ENCODE results near the gene CDH4. TPM values are rescaled to one million over a fixed set of nuclear protein-coding genes. Genes with fewer than 3 reads are reported as not detected.

CDH4 gene
- total RNA-seq, 2 experiments from 2014 or later = not detected

GRCh38 chr20:61285152-61285645, 33.1 kb downstream of the CDH4 start:
- no peaks in the 10 kb centered on the region for H3K36me3 ChIP-seq (ENCODE audit: insufficient read depth, low read length)
- ChIA-PET POLR2A (no interaction called here), CTCF (ENCODE audit: unreplicated experiment) (no interaction called here)
- intact Hi-C loops (cut with micrococcal nuclease; ENCODE audit: unreplicated experiment) = no loop called here
- no peak overlapping the region for H3K4me2 ChIP-seq (ENCODE audit: low read length)
- H2AFZ ChIP-seq (ENCODE audit: low read length) = no peak overlapping the region
- TF ChIP-seq CTCF (conservative IDR thresholded peaks at IDR 0.05; ENCODE audit: low read length) = no peak
- TF ChIP-seq EZH2phosphoT487 (IDR thresholded peaks at IDR 0.05; ENCODE audit: borderline replicate concordance, low read depth, low read length) = no peak
- no peaks in the 10 kb centered on the region for H3K9me2 ChIP-seq (ENCODE audit: insufficient read depth, low read length)
- no peak overlapping the region for H3K4me3 ChIP-seq (ENCODE audit: low read depth, low read length, poor library complexity, severe bottlenecking)
- DNase-seq (ENCODE audit: low spot score) = no peak
- peaks cover 11% of the 10 kb centered on the region; the same call in 1 of the 2 replicates for H3K9me3 ChIP-seq (ENCODE audit: low read length)
- no peaks in the 10 kb centered on the region for H3K79me2 ChIP-seq (ENCODE audit: insufficient read depth, low read depth, low read length)
- no peaks in the 10 kb centered on the region for H3K4me1 ChIP-seq (ENCODE audit: insufficient read depth, low read length, poor library complexity, severe bottlenecking)
- no TSS peak for BruUV-seq (replicated peaks)
- no peak overlapping the region for H3K27ac ChIP-seq (ENCODE audit: low read depth, low read length, poor library complexity, severe bottlenecking)
- H4K20me1 ChIP-seq (ENCODE audit: insufficient read depth, low read length) = no peaks in the 10 kb centered on the region

GRCh38 chr20:61285691-61286090, 33.6 kb downstream of the CDH4 start:
- H3K36me3 ChIP-seq (ENCODE audit: insufficient read depth, low read length) = no peaks in the 10 kb centered on the region
- no peak overlapping the region for H2AFZ ChIP-seq (ENCODE audit: low read length)
- CTCF ChIA-PET (ENCODE audit: unreplicated experiment) = no interaction called here
- no peak overlapping the region for H3K27ac ChIP-seq (ENCODE audit: low read depth, low read length, poor library complexity, severe bottlenecking)
- no peaks in the 10 kb centered on the region for H3K9me2 ChIP-seq (ENCODE audit: insufficient read depth, low read length)
- no peak for DNase-seq (ENCODE audit: low spot score)
- TF ChIP-seq EZH2phosphoT487 (IDR thresholded peaks at IDR 0.05; ENCODE audit: borderline replicate concordance, low read depth, low read length) (no peak), CTCF (conservative IDR thresholded peaks at IDR 0.05; ENCODE audit: low read length) (no peak)
- intact Hi-C loops (cut with micrococcal nuclease; ENCODE audit: unreplicated experiment) = no loop called here
- H4K20me1 ChIP-seq (ENCODE audit: insufficient read depth, low read length) = no peaks in the 10 kb centered on the region
- H3K4me1 ChIP-seq (ENCODE audit: insufficient read depth, low read length, poor library complexity, severe bottlenecking) = no peaks in the 10 kb centered on the region
- no TSS peak for BruUV-seq (replicated peaks)
- peaks cover 11% of the 10 kb centered on the region; the same call in 1 of the 2 replicates for H3K9me3 ChIP-seq (ENCODE audit: low read length)
- no peak overlapping the region for H3K4me3 ChIP-seq (ENCODE audit: low read depth, low read length, poor library complexity, severe bottlenecking)
- POLR2A ChIA-PET = no interaction called here
- H3K4me2 ChIP-seq (ENCODE audit: low read length) = no peak overlapping the region
- H3K79me2 ChIP-seq (ENCODE audit: insufficient read depth, low read depth, low read length) = no peaks in the 10 kb centered on the region

- Histone ChIP-seq H3K27ac (ENCODE audit: low read depth, low read length, poor library complexity, severe bottlenecking) (no peak overlapping the region), H3K4me2 (ENCODE audit: low read length) (no peak overlapping the region), H3K4me1 (ENCODE audit: insufficient read depth, low read length, poor library complexity, severe bottlenecking) (no peaks in the 10 kb centered on the region), H4K20me1 (ENCODE audit: insufficient read depth, low read length) (no peaks in the 10 kb centered on the region), H3K9me3 (ENCODE audit: low read length) (peaks cover 6% of the 10 kb centered on the region; the same call in 1 of the 2 replicates), H3K36me3 (ENCODE audit: insufficient read depth, low read length) (no peaks in the 10 kb centered on the region), H3K79me2 (ENCODE audit: insufficient read depth, low read depth, low read length) (no peaks in the 10 kb centered on the region), H2AFZ (ENCODE audit: low read length) (no peak overlapping the region), H3K9me2 (ENCODE audit: insufficient read depth, low read length) (no peaks in the 10 kb centered on the region), H3K4me3 (ENCODE audit: low read depth, low read length, poor library complexity, severe bottlenecking) (no peak overlapping the region)
- no TSS peak for BruUV-seq (replicated peaks)
- TF ChIP-seq EZH2phosphoT487 (IDR thresholded peaks at IDR 0.05; ENCODE audit: borderline replicate concordance, low read depth, low read length) (no peak), CTCF (conservative IDR thresholded peaks at IDR 0.05; ENCODE audit: low read length) (no peak)
- intact Hi-C loops (cut with micrococcal nuclease; ENCODE audit: unreplicated experiment) = no loop called here
- ChIA-PET POLR2A (no interaction called here), CTCF (ENCODE audit: unreplicated experiment) (no interaction called here)
- DNase-seq (ENCODE audit: low spot score) = no peak
Observed at GRCh38 chr20:61287583-61288275, 35.7 kb downstream of the CDH4 start.

Data from OCI-LY7 (cell line).